Lung (tissue), 12 donors: ENCODE results near the gene C16orf89. TPM values are rescaled to one million over a fixed set of nuclear protein-coding genes. Genes with fewer than 3 reads are reported as not detected.
"Not testable (repeated sequence)": the region's sequence is repeated elsewhere in the genome, so short reads cannot be mapped to it uniquely, and the experiment has no call there.

ENCODE experiments used
- ATAC-seq: fragments of 200-7000 bp; cut with Tn5 transposase; one replicate; pipeline ENCODE4 v1.9.1; 2020; ENCODE audit warnings: moderate number of reproducible peaks; ENCODE audit not compliant: insufficient read depth, low FRiP score
- DNase-seq, 3 donors: peaks; one replicate each; pipeline ENCODE4 v3.0.0-alpha.2; 2013 to 2017
- H3K27ac ChIP-seq, 2 donors: one replicate each; pipeline ENCODE4 v1.5.1; 2013; ENCODE audit warnings: mild to moderate bottlenecking in 2 of 2, moderate library complexity in 2 of 2, control low read depth in 1 of 2, inconsistent platforms in 1 of 2, low read depth in 1 of 2, low read length in 1 of 2
- H3K27me3 ChIP-seq, 3 donors: one replicate each; pipeline ENCODE4 v1.5.1; 2013; ENCODE audit warnings: low read length in 2 of 3; ENCODE audit not compliant: control insufficient read depth in 3 of 3, insufficient read depth in 3 of 3
- H3K36me3 ChIP-seq, 4 donors: one replicate each; pipeline ENCODE4 v1.5.1; 2013; ENCODE audit warnings: low read length in 4 of 4, mild to moderate bottlenecking in 1 of 4, moderate library complexity in 1 of 4; ENCODE audit not compliant: control insufficient read depth in 4 of 4, insufficient read depth in 4 of 4
- H3K4me1 ChIP-seq, 5 donors: one replicate each; pipeline ENCODE4 v1.5.1; 2013; ENCODE audit warnings: low read length in 5 of 5, mild to moderate bottlenecking in 2 of 5, moderate library complexity in 1 of 5; ENCODE audit not compliant: control insufficient read depth in 5 of 5, insufficient read depth in 5 of 5
- H3K4me3 ChIP-seq: one replicate; pipeline ENCODE4 v1.5.1; 2013; ENCODE audit warnings: mild to moderate bottlenecking, control low read depth, moderate library complexity
- H3K9ac ChIP-seq, 2 donors: one replicate each; pipeline ENCODE4 v1.5.1; 2013; ENCODE audit warnings: low read length in 2 of 2, control low read depth in 1 of 2; ENCODE audit not compliant: insufficient read depth in 1 of 2
- H3K9me3 ChIP-seq, 4 donors: one replicate each; pipeline ENCODE4 v1.5.1; 2013; ENCODE audit warnings: low read length in 3 of 4, mild to moderate bottlenecking in 1 of 4, moderate library complexity in 1 of 4; ENCODE audit not compliant: control insufficient read depth in 4 of 4, insufficient read depth in 3 of 4
- CTCF ChIP-seq: IDR thresholded peaks from 2 replicates; pipeline ENCODE4 v1.5.1; 2012; ENCODE audit warnings: mild to moderate bottlenecking; ENCODE audit errors: control extremely low read depth, extremely low read depth
- WGBS, 2 donors: extraction: QIAGEN DNeasy Blood & Tissue Kit; methylation state at CpG; one replicate each; pipeline ENCODE4 v1.1.7; 2013; 5-methylcytosine and 5-hydroxymethylcytosine counted together
- polyA plus RNA-seq, 2 donors: library from polyadenylated mRNA; stranded (reverse); fragments of 200-250 nt; gene quantifications; one replicate each; pipeline ENCODE4 v1.2.1, GENCODE V29; 2013
- total RNA-seq, 2 donors: library from RNA; depleted of rRNA in 1 of 2; stranded (reverse); fragments of >200 nt in 1 of 2; gene quantifications; one replicate each; pipeline ENCODE4 v1.2.1, GENCODE V29; 2014 to 2021
- donor health status: control.
- donor health status: control.
- donor health status: Bipolar disorder and iron deficiency.
- donor health status: healthy.
- donor health status: DM: yes; HTN: yes; CAD: no.

C16orf89 gene
- total and polyA plus RNA-seq, 4 donors: 39.2 to 356 (median 97.2) TPM

- Histone ChIP-seq H3K9me3 (peaks cover 0 to 3% (median under 1%) of the 10 kb centered on the region in 4 donors), H3K9ac (no peak overlapping the region), H3K4me3 (no peak overlapping the region), H3K27ac (no peak overlapping the region), H3K4me1 (no peaks in the 10 kb centered on the region), H3K36me3 (peaks cover 0 to 7% (median 0%) of the 10 kb centered on the region in 4 donors), H3K27me3 (no peaks in the 10 kb centered on the region)
- no peak for ATAC-seq
- DNase-seq: no peak
- TF ChIP-seq CTCF: no peak
- WGBS, 2 donors: 90 to 94% methylated on average over 16 of the region's 16 CpGs
These were observed 10.6 kb downstream of the C16orf89 start for GRCh38 chr16:5054876-5055865.

GRCh38 chr16:5046914-5047313 is 18.8 kb downstream of the C16orf89 start:
- DNase-seq: no peak
- no peaks in the 10 kb centered on the region for H3K4me1 ChIP-seq
- 81 to 86% methylated on average over 2 of the region's 2 CpGs for WGBS, 2 donors
- no peaks in the 10 kb centered on the region for H3K27me3 ChIP-seq
- H3K9ac ChIP-seq: no peak overlapping the region
- H3K27ac ChIP-seq: no peak overlapping the region
- H3K36me3 ChIP-seq: peaks cover 0 to 13% (median 1%) of the 10 kb centered on the region in 4 donors
- H3K4me3 ChIP-seq: no peak overlapping the region
- no peak for TF ChIP-seq CTCF
- H3K9me3 ChIP-seq: peaks cover 0 to 3% (median 0%) of the 10 kb centered on the region in 4 donors
- no peak for ATAC-seq

- peaks cover 0 to 4% (median 0%) of the 10 kb centered on the region in 5 donors for H3K4me1 ChIP-seq
- H3K4me3 ChIP-seq: no peak overlapping the region
- no peak overlapping the region for H3K27ac ChIP-seq
- DNase-seq (no peak), ATAC-seq (no peak)
- 89 to 91% methylated on average over 10 of the region's 10 CpGs for WGBS, 2 donors
- TF ChIP-seq CTCF: no peak
- no peaks in the 10 kb centered on the region for H3K9me3 ChIP-seq
- H3K36me3 ChIP-seq: peaks cover 0 to 13% (median 1%) of the 10 kb centered on the region in 4 donors
- H3K9ac ChIP-seq: no peak overlapping the region
- no peaks in the 10 kb centered on the region for H3K27me3 ChIP-seq
These were observed 20.1 kb downstream of the C16orf89 start for GRCh38 chr16:5045499-5046115.

GRCh38 chr16:5044581-5044980 is 21.2 kb downstream of the C16orf89 start:
- WGBS, 2 donors: 90 to 95% methylated on average over 11 of the region's 11 CpGs
- not testable (repeated sequence) for DNase-seq, H3K27me3 ChIP-seq, H3K4me3 ChIP-seq, H3K9ac ChIP-seq, H3K4me1 ChIP-seq, ATAC-seq, H3K27ac ChIP-seq, H3K9me3 ChIP-seq
- peaks cover 0 to 13% (median 1%) of the 10 kb centered on the region in 4 donors for H3K36me3 ChIP-seq
